ENCODE data around the gene MYO1A.

The MYO1A gene

DNA sequence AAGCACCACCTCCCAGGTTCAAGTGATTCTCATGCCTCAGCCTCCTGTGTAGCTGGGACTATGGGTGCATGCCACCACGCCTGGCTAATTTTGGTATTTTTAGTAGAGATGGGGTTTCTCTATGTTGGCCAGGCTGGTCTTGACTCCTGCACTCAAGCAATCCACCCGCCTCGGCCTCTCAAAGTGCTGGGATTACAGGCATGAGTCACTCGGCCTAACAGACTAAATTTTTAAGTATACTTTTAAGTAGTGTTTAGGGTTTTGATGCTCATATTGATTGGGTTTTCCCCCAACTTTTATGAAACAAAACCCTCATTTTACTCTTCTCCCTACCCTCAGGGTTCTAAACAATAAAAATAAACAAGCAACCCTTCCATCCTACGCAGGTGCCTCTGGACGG, 5.5 kb downstream of the MYO1A start:
- Histone ChIP-seq H3K9me2 (replicated peaks; ENCODE audit: insufficient read depth, low read length) (no peaks in the 10 kb centered on the region), H3K27me3 (ENCODE audit: low read length) (no peaks in the 10 kb centered on the region), H4K20me1 (ENCODE audit: low read depth, low read length) (no peaks in the 10 kb centered on the region), H3K79me2 (ENCODE audit: insufficient read depth, low read length) (no peaks in the 10 kb centered on the region), H3K9ac (ENCODE audit: low read length) (no peak overlapping the region), H2AFZ (ENCODE audit: low read depth, low read length, severe bottlenecking) (no peak overlapping the region), H3K4me2 (ENCODE audit: low read depth, low read length, poor library complexity, severe bottlenecking) (no peak overlapping the region), H3F3A (ENCODE audit: insufficient read depth) (no peaks in the 10 kb centered on the region), H3K36me3 (ENCODE audit: low read length) (no peaks in the 10 kb centered on the region), H3K4me3 (ENCODE audit: insufficient read depth, low read length, poor library complexity, severe bottlenecking) (no peak overlapping the region), H3K27ac (ENCODE audit: low read depth, low read length) (no peak overlapping the region), H3K9me3 (ENCODE audit: insufficient read depth, low read length) (no peaks in the 10 kb centered on the region)
- no peak for TF ChIP-seq EZH2phosphoT487 (conservative IDR thresholded peaks at IDR 0.05; ENCODE audit: low read length)
- TF ChIP-seq, protein P1, sequence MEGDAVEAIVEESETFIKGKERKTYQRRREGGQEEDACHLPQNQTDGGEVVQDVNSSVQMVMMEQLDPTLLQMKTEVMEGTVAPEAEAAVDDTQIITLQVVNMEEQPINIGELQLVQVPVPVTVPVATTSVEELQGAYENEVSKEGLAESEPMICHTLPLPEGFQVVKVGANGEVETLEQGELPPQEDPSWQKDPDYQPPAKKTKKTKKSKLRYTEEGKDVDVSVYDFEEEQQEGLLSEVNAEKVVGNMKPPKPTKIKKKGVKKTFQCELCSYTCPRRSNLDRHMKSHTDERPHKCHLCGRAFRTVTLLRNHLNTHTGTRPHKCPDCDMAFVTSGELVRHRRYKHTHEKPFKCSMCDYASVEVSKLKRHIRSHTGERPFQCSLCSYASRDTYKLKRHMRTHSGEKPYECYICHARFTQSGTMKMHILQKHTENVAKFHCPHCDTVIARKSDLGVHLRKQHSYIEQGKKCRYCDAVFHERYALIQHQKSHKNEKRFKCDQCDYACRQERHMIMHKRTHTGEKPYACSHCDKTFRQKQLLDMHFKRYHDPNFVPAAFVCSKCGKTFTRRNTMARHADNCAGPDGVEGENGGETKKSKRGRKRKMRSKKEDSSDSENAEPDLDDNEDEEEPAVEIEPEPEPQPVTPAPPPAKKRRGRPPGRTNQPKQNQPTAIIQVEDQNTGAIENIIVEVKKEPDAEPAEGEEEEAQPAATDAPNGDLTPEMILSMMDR (IDR thresholded peaks at IDR 0.05; ENCODE audit: insufficient read depth, low read length, poor library complexity, severe bottlenecking), result no peak

DNA sequence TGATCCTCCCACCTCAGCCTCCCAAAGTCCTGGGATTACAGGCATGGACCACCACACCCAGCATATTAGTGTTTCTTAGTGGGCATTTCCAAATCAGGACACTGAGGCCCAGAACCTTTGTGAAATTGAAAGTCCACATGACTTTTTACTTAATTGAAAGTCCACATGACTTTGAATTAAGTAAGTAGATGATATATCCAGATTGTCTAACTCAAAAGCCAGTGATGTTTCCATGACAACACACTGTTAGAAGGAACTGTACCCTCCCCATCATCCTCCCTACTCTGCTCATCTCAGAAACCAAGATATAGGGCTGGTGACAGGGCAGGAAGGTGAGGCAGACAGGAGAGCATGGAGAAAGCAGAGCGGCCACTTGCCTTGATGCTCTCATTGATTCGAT, 7.2 kb downstream of the MYO1A start:
- H4K20me1 ChIP-seq (ENCODE audit: low read depth, low read length), result no peaks in the 10 kb centered on the region
- H3K27ac ChIP-seq (ENCODE audit: low read depth, low read length), result no peak overlapping the region
- H3F3A ChIP-seq (ENCODE audit: insufficient read depth), result no peaks in the 10 kb centered on the region
- H3K79me2 ChIP-seq (ENCODE audit: insufficient read depth, low read length), result no peaks in the 10 kb centered on the region
- H2AFZ ChIP-seq (ENCODE audit: low read depth, low read length, severe bottlenecking), result no peak overlapping the region
- H3K9ac ChIP-seq (ENCODE audit: low read length), result no peak overlapping the region
- H3K9me3 ChIP-seq (ENCODE audit: insufficient read depth, low read length), result no peaks in the 10 kb centered on the region
- TF ChIP-seq, protein P1 (IDR thresholded peaks at IDR 0.05; ENCODE audit: insufficient read depth, low read length, poor library complexity, severe bottlenecking), result no peak
- TF ChIP-seq EZH2phosphoT487 (conservative IDR thresholded peaks at IDR 0.05; ENCODE audit: low read length), result no peak
- H3K4me2 ChIP-seq (ENCODE audit: low read depth, low read length, poor library complexity, severe bottlenecking), result no peak overlapping the region
- H3K4me3 ChIP-seq (ENCODE audit: insufficient read depth, low read length, poor library complexity, severe bottlenecking), result no peak overlapping the region
- no peaks in the 10 kb centered on the region for H3K9me2 ChIP-seq (replicated peaks; ENCODE audit: insufficient read depth, low read length)
- no peaks in the 10 kb centered on the region for H3K27me3 ChIP-seq (ENCODE audit: low read length)
- H3K36me3 ChIP-seq (ENCODE audit: low read length), result no peaks in the 10 kb centered on the region

DNA sequence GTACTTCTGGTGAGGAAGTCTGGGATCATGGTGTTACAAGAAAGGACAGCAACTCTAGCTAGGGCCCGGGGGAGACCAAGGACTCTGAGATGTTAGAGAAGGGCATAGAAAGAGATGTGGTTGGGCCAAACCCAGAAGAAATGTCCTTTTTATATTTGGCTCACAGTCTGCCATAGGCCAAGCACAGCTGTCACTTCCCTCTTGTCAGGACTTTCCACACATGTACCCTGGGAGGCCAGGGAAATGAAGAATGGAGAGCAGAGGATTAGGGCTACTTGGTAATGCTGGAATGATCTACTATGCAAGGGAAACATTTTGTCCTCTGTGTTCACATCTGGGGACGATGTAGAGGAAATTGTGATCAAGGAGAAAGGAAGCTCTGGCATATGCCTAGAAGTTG, 9.2 kb downstream of the MYO1A start:
- Histone ChIP-seq H3K27me3 (ENCODE audit: low read length) (no peaks in the 10 kb centered on the region), H3K27ac (ENCODE audit: low read depth, low read length) (no peak overlapping the region), H3K79me2 (ENCODE audit: insufficient read depth, low read length) (no peaks in the 10 kb centered on the region), H3K9me3 (ENCODE audit: insufficient read depth, low read length) (no peaks in the 10 kb centered on the region), H3K4me3 (ENCODE audit: insufficient read depth, low read length, poor library complexity, severe bottlenecking) (no peak overlapping the region), H3K4me2 (ENCODE audit: low read depth, low read length, poor library complexity, severe bottlenecking) (no peak overlapping the region), H3K9me2 (replicated peaks; ENCODE audit: insufficient read depth, low read length) (no peaks in the 10 kb centered on the region), H2AFZ (ENCODE audit: low read depth, low read length, severe bottlenecking) (no peak overlapping the region), H3K9ac (ENCODE audit: low read length) (no peak overlapping the region), H3K36me3 (ENCODE audit: low read length) (no peaks in the 10 kb centered on the region), H4K20me1 (ENCODE audit: low read depth, low read length) (no peaks in the 10 kb centered on the region), H3F3A (ENCODE audit: insufficient read depth) (no peaks in the 10 kb centered on the region)
- no peak for TF ChIP-seq EZH2phosphoT487 (conservative IDR thresholded peaks at IDR 0.05; ENCODE audit: low read length)
- TF ChIP-seq, protein P1 (IDR thresholded peaks at IDR 0.05; ENCODE audit: insufficient read depth, low read length, poor library complexity, severe bottlenecking), result no peak
